ENCODE measurements around the gene RALGDS. TPM values are rescaled to one million over a fixed set of nuclear protein-coding genes. Genes with fewer than 3 reads are reported as not detected.

Gene RALGDS
- total and polyA plus RNA-seq, 2 of the 13 experiments (the other 11 are each of a cell fraction or from before 2014, with no cell fraction given), result 12.9 to 25.5 TPM

GRCh38 chr9:133121198-133121914 is at the start of gene RALGDS (continued):
- TF ChIP-seq SP4 (CRISPR knock-in tag; IDR thresholded peaks at IDR 0.05), result peak; percentile 63; the same call in 1 of the 2 replicates
- TF ChIP-seq MEF2D (CRISPR knock-in tag; IDR thresholded peaks at IDR 0.05), result peak; percentile 29; the same call in 1 of the 2 replicates
- TF ChIP-seq GMEB1 (CRISPR knock-in tag; IDR thresholded peaks at IDR 0.05; ENCODE audit: borderline replicate concordance), result peak; percentile 60
- 0 out of 2 replicates have a peak, but pooled peaks have one; percentile 23 for TF ChIP-seq SKIL (CRISPR knock-in tag; IDR thresholded peaks at IDR 0.05; ENCODE audit: borderline replicate concordance)
- TF ChIP-seq ZC3H13 (CRISPR knock-in tag; IDR thresholded peaks at IDR 0.05), result 0 out of 2 replicates have a peak, but pooled peaks have one; percentile 18
- no peak for TF ChIP-seq KLF15 (CRISPR knock-in tag; IDR thresholded peaks at IDR 0.05; ENCODE audit: borderline replicate concordance)
- TF ChIP-seq SP5 (CRISPR knock-in tag; IDR thresholded peaks at IDR 0.05; ENCODE audit: borderline replicate concordance, low read depth), result peak; percentile 42; the same call in 1 of the 2 replicates
- 0 out of 2 replicates have a peak, but pooled peaks have one; percentile 20 for TF ChIP-seq ZMYM4 (CRISPR knock-in tag; IDR thresholded peaks at IDR 0.05)
- TF ChIP-seq, protein P1, sequence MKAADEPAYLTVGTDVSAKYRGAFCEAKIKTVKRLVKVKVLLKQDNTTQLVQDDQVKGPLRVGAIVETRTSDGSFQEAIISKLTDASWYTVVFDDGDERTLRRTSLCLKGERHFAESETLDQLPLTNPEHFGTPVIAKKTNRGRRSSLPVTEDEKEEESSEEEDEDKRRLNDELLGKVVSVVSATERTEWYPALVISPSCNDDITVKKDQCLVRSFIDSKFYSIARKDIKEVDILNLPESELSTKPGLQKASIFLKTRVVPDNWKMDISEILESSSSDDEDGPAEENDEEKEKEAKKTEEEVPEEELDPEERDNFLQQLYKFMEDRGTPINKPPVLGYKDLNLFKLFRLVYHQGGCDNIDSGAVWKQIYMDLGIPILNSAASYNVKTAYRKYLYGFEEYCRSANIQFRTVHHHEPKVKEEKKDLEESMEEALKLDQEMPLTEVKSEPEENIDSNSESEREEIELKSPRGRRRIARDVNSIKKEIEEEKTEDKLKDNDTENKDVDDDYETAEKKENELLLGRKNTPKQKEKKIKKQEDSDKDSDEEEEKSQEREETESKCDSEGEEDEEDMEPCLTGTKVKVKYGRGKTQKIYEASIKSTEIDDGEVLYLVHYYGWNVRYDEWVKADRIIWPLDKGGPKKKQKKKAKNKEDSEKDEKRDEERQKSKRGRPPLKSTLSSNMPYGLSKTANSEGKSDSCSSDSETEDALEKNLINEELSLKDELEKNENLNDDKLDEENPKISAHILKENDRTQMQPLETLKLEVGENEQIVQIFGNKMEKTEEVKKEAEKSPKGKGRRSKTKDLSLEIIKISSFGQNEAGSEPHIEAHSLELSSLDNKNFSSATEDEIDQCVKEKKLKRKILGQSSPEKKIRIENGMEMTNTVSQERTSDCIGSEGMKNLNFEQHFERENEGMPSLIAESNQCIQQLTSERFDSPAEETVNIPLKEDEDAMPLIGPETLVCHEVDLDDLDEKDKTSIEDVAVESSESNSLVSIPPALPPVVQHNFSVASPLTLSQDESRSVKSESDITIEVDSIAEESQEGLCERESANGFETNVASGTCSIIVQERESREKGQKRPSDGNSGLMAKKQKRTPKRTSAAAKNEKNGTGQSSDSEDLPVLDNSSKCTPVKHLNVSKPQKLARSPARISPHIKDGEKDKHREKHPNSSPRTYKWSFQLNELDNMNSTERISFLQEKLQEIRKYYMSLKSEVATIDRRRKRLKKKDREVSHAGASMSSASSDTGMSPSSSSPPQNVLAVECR (CRISPR knock-in tag; IDR thresholded peaks at IDR 0.05; ENCODE audit: borderline replicate concordance), result peak; percentile 29; the same call in 1 of the 2 replicates
- 0 out of 2 replicates have a peak, but pooled peaks have one; percentile 25 for TF ChIP-seq ZNF891 (CRISPR knock-in tag; IDR thresholded peaks at IDR 0.05)
- peak; percentile 46; the same call in 1 of the 2 replicates for TF ChIP-seq ZBTB7A (CRISPR knock-in tag; IDR thresholded peaks at IDR 0.05)
- TF ChIP-seq, protein P2, sequence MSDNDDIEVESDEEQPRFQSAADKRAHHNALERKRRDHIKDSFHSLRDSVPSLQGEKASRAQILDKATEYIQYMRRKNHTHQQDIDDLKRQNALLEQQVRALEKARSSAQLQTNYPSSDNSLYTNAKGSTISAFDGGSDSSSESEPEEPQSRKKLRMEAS (IDR thresholded peaks at IDR 0.05), result 0 out of 2 replicates have a peak, but pooled peaks have one; percentile 14
- TF ChIP-seq CEBPB (IDR thresholded peaks at IDR 0.05; ENCODE audit: borderline replicate concordance, low read depth, low read length), result peak; percentile 67
- TF ChIP-seq MTA1 (CRISPR knock-in tag; IDR thresholded peaks at IDR 0.05; ENCODE audit: borderline replicate concordance), result no peak
- TF ChIP-seq, protein P3, sequence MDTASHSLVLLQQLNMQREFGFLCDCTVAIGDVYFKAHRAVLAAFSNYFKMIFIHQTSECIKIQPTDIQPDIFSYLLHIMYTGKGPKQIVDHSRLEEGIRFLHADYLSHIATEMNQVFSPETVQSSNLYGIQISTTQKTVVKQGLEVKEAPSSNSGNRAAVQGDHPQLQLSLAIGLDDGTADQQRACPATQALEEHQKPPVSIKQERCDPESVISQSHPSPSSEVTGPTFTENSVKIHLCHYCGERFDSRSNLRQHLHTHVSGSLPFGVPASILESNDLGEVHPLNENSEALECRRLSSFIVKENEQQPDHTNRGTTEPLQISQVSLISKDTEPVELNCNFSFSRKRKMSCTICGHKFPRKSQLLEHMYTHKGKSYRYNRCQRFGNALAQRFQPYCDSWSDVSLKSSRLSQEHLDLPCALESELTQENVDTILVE (CRISPR knock-in tag; IDR thresholded peaks at IDR 0.05), result peak; percentile 54; the same call in 1 of the 2 replicates
- TF ChIP-seq ZFP62 (CRISPR knock-in tag; IDR thresholded peaks at IDR 0.05), result no peak
- TF ChIP-seq ZBTB20 (CRISPR knock-in tag; IDR thresholded peaks at IDR 0.05; ENCODE audit: borderline replicate concordance, low read depth), result 0 out of 2 replicates have a peak, but pooled peaks have one; percentile 52
